HG03039 (cell line): ENCODE data around the gene SPATA31D4.

Source experiments
- ATAC-seq: cut with Tn5 transposase; IDR thresholded peaks from one replicate; pipeline ENCODE4 v1.9.1; 2021; ENCODE audit warnings: mild to moderate bottlenecking, moderate library complexity; ENCODE audit not compliant: unreplicated experiment

SPATA31D4 gene

GRCh38 chr9:81964218-81965171 is 36.3 kb downstream of the SPATA31D4 start:
- ATAC-seq, result no peak

GRCh38 chr9:81968026-81968425 is 39.8 kb downstream of the SPATA31D4 start:
- no peak for ATAC-seq

- no peak for ATAC-seq
Measured at GRCh38 chr9:81969971-81970370, 41.7 kb downstream of the SPATA31D4 start.

GRCh38 chr9:81971727-81972126 is 43.5 kb downstream of the SPATA31D4 start:
- ATAC-seq, result no peak

- ATAC-seq, result no peak
Measured at GRCh38 chr9:81974764-81975163, 46.5 kb downstream of the SPATA31D4 start.

GRCh38 chr9:81976351-81976750 is 48.1 kb downstream of the SPATA31D4 start:
- no peak for ATAC-seq

- no peak for ATAC-seq
Measured at GRCh38 chr9:81979196-81979595, 51.0 kb downstream of the SPATA31D4 start.

- ATAC-seq, result no peak
Measured at GRCh38 chr9:81980568-81980967, 52.3 kb downstream of the SPATA31D4 start.

- no peak for ATAC-seq
Measured at GRCh38 chr9:81981883-81982282, 53.7 kb downstream of the SPATA31D4 start.
